Suprapubic skin (tissue), 4 donors: ENCODE results near the gene TMTC2. TPM values are rescaled to one million over a fixed set of nuclear protein-coding genes. Genes with fewer than 3 reads are reported as not detected.

ENCODE experiments used
- DNase-seq, 2 donors: peaks; one replicate each; pipeline ENCODE4 v3.0.0-alpha.2; 2019; ENCODE audit warnings: low spot score in 2 of 2
- H3K27ac ChIP-seq: fragments of 200-600 bp; sonication (generic); one replicate; pipeline ENCODE4 v1.5.1; 2019
- H3K27me3 ChIP-seq: fragments of 200-600 bp; sonication (generic); one replicate; pipeline ENCODE4 v1.5.1; 2019
- H3K36me3 ChIP-seq: fragments of 200-600 bp; sonication (generic); one replicate; pipeline ENCODE4 v1.5.1; 2019
- H3K4me1 ChIP-seq: fragments of 200-600 bp; sonication (generic); one replicate; pipeline ENCODE4 v1.5.1; 2019
- H3K4me3 ChIP-seq: fragments of 200-600 bp; sonication (generic); one replicate; pipeline ENCODE4 v1.5.1; 2019; ENCODE audit warnings: mild to moderate bottlenecking
- H3K9me3 ChIP-seq: fragments of 200-600 bp; sonication (generic); one replicate; pipeline ENCODE4 v1.5.1; 2019
- CTCF ChIP-seq, 2 donors: fragments of 200-600 bp in 1 of 2; fragments of 450-650 bp in 1 of 2; sonication (generic) in 1 of 2; IDR thresholded peaks; one replicate each; pipeline ENCODE4 v1.5.1; 2016 to 2019; ENCODE audit warnings: antibody characterized with exemption in 2 of 2, mild to moderate bottlenecking in 1 of 2, moderate library complexity in 1 of 2
- EP300 ChIP-seq: sonication (generic); formaldehyde crosslinking; IDR thresholded peaks from one replicate; pipeline ENCODE4 v1.6.1; 2017; ENCODE audit warnings: antibody characterized with exemption
- POLR2A ChIP-seq, 2 donors: fragments of 450-650 bp; IDR thresholded peaks; one replicate each; pipeline ENCODE4 v1.6.1; 2017; ENCODE audit warnings: antibody characterized with exemption in 2 of 2, mild to moderate bottlenecking in 2 of 2, moderate library complexity in 2 of 2
- POLR2AphosphoS5 ChIP-seq, 3 donors: sonication (generic); formaldehyde crosslinking; IDR thresholded peaks; one replicate each; pipeline ENCODE4 v1.6.1; 2017; ENCODE audit warnings: antibody characterized with exemption in 3 of 3
- WGBS: methylation state at CpG from one replicate; pipeline ENCODE4 v1.1.5; 2018; 5-methylcytosine and 5-hydroxymethylcytosine counted together
- total RNA-seq, 4 donors: library from RNA; depleted of rRNA; stranded (reverse); fragments of >200 nt; gene quantifications; one replicate each; pipeline ENCODE4 v1.1.0, GENCODE V29; 2016

TMTC2 gene
- total RNA-seq, 4 donors from 2014 or later, result 16.7 to 21.1 (median 18.9) TPM

- Histone ChIP-seq H3K27ac (no peak overlapping the region), H3K9me3 (no peaks in the 10 kb centered on the region), H3K4me1 (no peaks in the 10 kb centered on the region), H3K27me3 (no peaks in the 10 kb centered on the region), H3K4me3 (no peak overlapping the region), H3K36me3 (no peaks in the 10 kb centered on the region)
- DNase-seq, result no peak
- WGBS, result 84% methylated on average over 1 of the region's 1 CpG
- no peak for TF ChIP-seq EP300
- TF ChIP-seq POLR2AphosphoS5 (IDR thresholded peaks at IDR 0.05), result no peak
- no peak for TF ChIP-seq POLR2A (IDR thresholded peaks at IDR 0.05)
- no peak for TF ChIP-seq CTCF (IDR thresholded peaks at IDR 0.05)
Measured at GRCh38 chr12:83075471-83075870, 388.8 kb downstream of the TMTC2 start.

GRCh38 chr12:83077041-83077440 is 390.3 kb downstream of the TMTC2 start:
- no peak for DNase-seq
- TF ChIP-seq POLR2AphosphoS5 (IDR thresholded peaks at IDR 0.05) (no peak), POLR2A (IDR thresholded peaks at IDR 0.05) (no peak), CTCF (IDR thresholded peaks at IDR 0.05) (no peak), EP300 (no peak)
- no peaks in the 10 kb centered on the region for H3K9me3 ChIP-seq
- no peaks in the 10 kb centered on the region for H3K4me1 ChIP-seq
- no peak overlapping the region for H3K4me3 ChIP-seq
- H3K27me3 ChIP-seq, result no peaks in the 10 kb centered on the region
- WGBS, result 82% methylated on average over 6 of the region's 6 CpGs
- H3K27ac ChIP-seq, result no peak overlapping the region
- H3K36me3 ChIP-seq, result no peaks in the 10 kb centered on the region

DNA sequence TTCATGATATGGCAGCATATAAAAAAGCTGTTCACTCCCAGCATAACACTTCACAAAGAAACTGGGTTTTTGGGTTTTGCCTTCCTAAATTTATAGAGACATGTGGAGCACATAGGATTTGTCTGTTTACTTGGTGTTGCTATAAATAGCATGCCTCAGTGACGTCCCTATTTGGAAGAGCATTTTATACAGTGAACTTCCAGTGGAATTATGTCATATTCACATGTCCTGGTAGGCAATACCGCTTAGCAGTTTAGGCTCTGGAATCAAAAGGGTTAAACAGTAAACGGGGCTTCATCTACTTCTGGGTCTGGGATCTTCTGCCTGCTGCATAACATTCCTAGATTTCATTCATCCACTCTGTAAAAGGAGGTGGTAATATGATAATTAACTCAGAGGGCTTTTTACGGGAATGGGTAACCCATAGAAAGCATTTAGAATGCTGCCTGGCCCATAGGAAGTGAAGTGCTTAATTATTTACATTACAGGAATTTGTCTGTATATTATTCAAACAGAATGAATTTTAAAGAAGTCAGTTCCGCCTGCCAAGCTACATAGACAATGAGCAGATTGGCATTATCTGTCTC is 396.1 kb downstream of the TMTC2 start:
- no peak for DNase-seq
- Histone ChIP-seq H3K4me1 (no peaks in the 10 kb centered on the region), H3K9me3 (no peaks in the 10 kb centered on the region), H3K36me3 (no peaks in the 10 kb centered on the region), H3K27ac (no peak overlapping the region), H3K27me3 (no peaks in the 10 kb centered on the region), H3K4me3 (no peak overlapping the region)
- WGBS, result 59% methylated on average over 5 of the region's 5 CpGs
- TF ChIP-seq POLR2A (IDR thresholded peaks at IDR 0.05), result no peak
- TF ChIP-seq POLR2AphosphoS5 (IDR thresholded peaks at IDR 0.05), result no peak
- no peak for TF ChIP-seq EP300
- no peak for TF ChIP-seq CTCF (IDR thresholded peaks at IDR 0.05)

GRCh38 chr12:83083616-83084015 is 396.9 kb downstream of the TMTC2 start:
- no peaks in the 10 kb centered on the region for H3K36me3 ChIP-seq
- DNase-seq, result no peak
- H3K9me3 ChIP-seq, result no peaks in the 10 kb centered on the region
- TF ChIP-seq EP300 (no peak), CTCF (IDR thresholded peaks at IDR 0.05) (no peak), POLR2AphosphoS5 (IDR thresholded peaks at IDR 0.05) (no peak), POLR2A (IDR thresholded peaks at IDR 0.05) (no peak)
- H3K4me3 ChIP-seq, result no peak overlapping the region
- no peaks in the 10 kb centered on the region for H3K4me1 ChIP-seq
- no peaks in the 10 kb centered on the region for H3K27me3 ChIP-seq
- no peak overlapping the region for H3K27ac ChIP-seq
- WGBS, result 77% methylated on average over 4 of the region's 4 CpGs

DNA sequence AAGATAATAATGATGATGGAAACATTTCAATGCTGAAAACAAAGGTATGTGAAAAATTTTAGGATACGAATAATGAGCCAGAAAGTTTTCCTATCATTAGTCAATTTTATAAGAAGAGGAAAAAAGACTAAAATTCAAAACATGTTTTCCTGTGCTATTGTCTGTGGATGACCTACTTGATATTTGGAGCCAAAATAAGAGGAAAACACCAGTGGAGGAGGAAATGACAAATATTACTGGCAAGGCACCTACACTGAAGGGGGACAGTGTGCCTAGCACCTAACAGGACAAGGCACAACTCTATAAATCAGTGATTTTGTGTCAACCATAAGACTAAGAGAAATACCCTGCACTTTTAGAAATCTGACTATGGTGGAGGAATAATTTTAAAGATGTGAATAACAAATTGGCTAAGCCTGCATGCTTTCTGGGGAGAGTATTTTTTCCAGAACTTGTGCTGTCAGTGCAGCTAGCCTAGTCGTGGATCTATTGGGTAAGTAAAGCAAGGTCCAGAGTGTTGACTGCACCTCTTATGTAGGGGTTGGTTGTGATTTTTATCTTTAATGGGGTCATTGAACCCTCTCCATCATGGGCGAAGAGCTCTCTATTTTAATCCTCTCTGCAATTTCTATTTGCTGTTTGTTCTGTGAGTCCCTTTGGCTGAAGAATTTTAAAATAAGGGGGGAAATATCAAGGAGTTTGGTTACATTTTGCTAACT is 398.0 kb downstream of the TMTC2 start:
- Histone ChIP-seq H3K27ac (no peak overlapping the region), H3K4me1 (no peaks in the 10 kb centered on the region), H3K9me3 (no peaks in the 10 kb centered on the region), H3K4me3 (no peak overlapping the region), H3K36me3 (no peaks in the 10 kb centered on the region), H3K27me3 (no peaks in the 10 kb centered on the region)
- WGBS, result 87% methylated on average over 3 of the region's 3 CpGs
- no peak for DNase-seq
- TF ChIP-seq POLR2A (IDR thresholded peaks at IDR 0.05) (no peak), POLR2AphosphoS5 (IDR thresholded peaks at IDR 0.05) (no peak), CTCF (IDR thresholded peaks at IDR 0.05) (no peak), EP300 (no peak)
